Endothelial cell of umbilical vein (primary cell): ENCODE results near the gene METTL24. TPM values are rescaled to one million over a fixed set of nuclear protein-coding genes. Genes with fewer than 3 reads are reported as not detected.

Source experiments
- BruUV-seq: library from RNA; stranded (reverse); fragments of 400-500 nt; replicated peaks from 2 replicates; lab custom pipeline; 2021; lab: Mats Ljungman, UMichigan
- CTCF ChIA-PET: fragments of 300-600, 350-600 bp; sonication (Branson Sonifier 250); formaldehyde crosslinking; loops from one replicate; lab custom pipeline; 2021; ENCODE audit warnings: antibody characterized with exemption, inconsistent platforms; lab: Charles Lee
- POLR2A ChIA-PET: fragments of 300-600, 350-600 bp; sonication (Branson Sonifier 250); formaldehyde crosslinking; loops from one replicate; lab custom pipeline; 2021; ENCODE audit warnings: antibody characterized with exemption, inconsistent platforms; lab: Charles Lee
- DNase-seq: peaks from one replicate; pipeline ENCODE4 v3.0.0-alpha.2; 2011; ENCODE audit warnings: low read depth, low spot score
- FAIRE-seq: peaks from 2 replicates; lab custom pipeline; 2011; peaks lifted over from hg19 to GRCh38; lab: Jason Lieb, UNC
- H2AFZ ChIP-seq: 2 replicates; pipeline ENCODE4 v1.6.0; 2012; ENCODE audit warnings: low read depth, low read length, control low read depth, inconsistent platforms
- H3K27ac ChIP-seq: 2 replicates; pipeline ENCODE4 v1.5.1; 2011; ENCODE audit warnings: low read depth, mild to moderate bottlenecking, control low read depth, low read length, moderate library complexity; ENCODE audit not compliant: insufficient read depth
- H3K27me3 ChIP-seq, 2 experiments: 2 replicates each; pipeline versions ENCODE4 v1.6.0 to v1.6.1; 2011; ENCODE audit warnings: low read length in 2 of 2, mixed read lengths in 1 of 2; ENCODE audit not compliant: control insufficient read depth in 2 of 2, insufficient read depth in 2 of 2
- H3K36me3 ChIP-seq, 2 experiments: 2 replicates in 1 of 2; 3 replicates in 1 of 2; pipeline ENCODE4 v1.5.1; 2011; ENCODE audit warnings: low read length in 2 of 2, mild to moderate bottlenecking in 1 of 2, moderate library complexity in 1 of 2; ENCODE audit not compliant: control insufficient read depth in 2 of 2, insufficient read depth in 2 of 2; ENCODE audit errors: extremely low read depth in 1 of 2
- H3K4me1 ChIP-seq: 3 replicates; pipeline ENCODE4 v1.5.1; 2011; ENCODE audit warnings: mild to moderate bottlenecking, low read length; ENCODE audit not compliant: control insufficient read depth, insufficient read depth; ENCODE audit errors: extremely low read depth
- H3K4me2 ChIP-seq: 2 replicates; pipeline ENCODE4 v1.6.1; 2011; ENCODE audit warnings: low read length, control low read depth, mixed read lengths; ENCODE audit not compliant: insufficient read depth
- H3K4me3 ChIP-seq, 3 experiments: fragments of 200-600 bp in 1 of 3; sonication (generic), shearing (Covaris generic) in 1 of 3; replicated peaks in 1 of 3; 2 replicates each; pipeline ENCODE4 v1.5.1; 2011 to 2016; ENCODE audit warnings: control low read depth in 3 of 3, low read length in 3 of 3, mild to moderate bottlenecking in 2 of 3, inconsistent platforms in 1 of 3, low read depth in 1 of 3, moderate library complexity in 1 of 3; ENCODE audit not compliant: insufficient read depth in 1 of 3
- H3K79me2 ChIP-seq: 2 replicates; pipeline ENCODE4 v1.6.0; 2012; ENCODE audit warnings: low read length, inconsistent platforms; ENCODE audit not compliant: control insufficient read depth, insufficient read depth
- H3K9ac ChIP-seq: replicated peaks from 2 replicates; pipeline ENCODE3; 2011; ENCODE audit warnings: low read length, control low read depth; ENCODE audit not compliant: insufficient read depth; ENCODE audit errors: extremely low read depth
- H3K9me1 ChIP-seq: replicated peaks from 3 replicates; pipeline ENCODE4 v1.6.0; 2011; ENCODE audit warnings: mild to moderate bottlenecking, low read length; ENCODE audit not compliant: control insufficient read depth, insufficient read depth; ENCODE audit errors: extremely low read depth
- H3K9me3 ChIP-seq: replicated peaks from 2 replicates; pipeline ENCODE4 v1.5.1; 2012; ENCODE audit warnings: low read length, inconsistent platforms; ENCODE audit not compliant: control insufficient read depth, insufficient read depth
- H4K20me1 ChIP-seq: replicated peaks from 2 replicates; pipeline ENCODE3; 2011; ENCODE audit warnings: mild to moderate bottlenecking, low read length; ENCODE audit not compliant: control insufficient read depth, insufficient read depth; ENCODE audit errors: extremely low read depth
- EZH2 ChIP-seq: IDR thresholded peaks from 2 replicates; pipeline ENCODE4 v1.6.1; 2012; ENCODE audit warnings: borderline replicate concordance, low read depth, mild to moderate bottlenecking, moderate library complexity, low read length, inconsistent platforms; ENCODE audit not compliant: severe bottlenecking
- FOS ChIP-seq: IDR thresholded peaks from 2 replicates; pipeline ENCODE4 v1.6.1; 2011; ENCODE audit warnings: mild to moderate bottlenecking, low read length, moderate library complexity, borderline replicate concordance; ENCODE audit not compliant: insufficient read depth
- GATA2 ChIP-seq: IDR thresholded peaks from 2 replicates; pipeline ENCODE4 v1.7.0; 2011; ENCODE audit warnings: low read depth, mild to moderate bottlenecking, moderate library complexity, mixed read lengths, low read length; ENCODE audit not compliant: insufficient read length, insufficient read depth
- JUN ChIP-seq: IDR thresholded peaks from 2 replicates; pipeline ENCODE4 v1.6.1; 2011; ENCODE audit warnings: borderline replicate concordance, low read depth; ENCODE audit not compliant: insufficient read length, insufficient read depth
- MYC ChIP-seq: IDR thresholded peaks from one replicate; pipeline ENCODE4 v1.6.1; 2011; ENCODE audit warnings: mild to moderate bottlenecking, low read depth, low read length
- POLR2A ChIP-seq: IDR thresholded peaks from 2 replicates; pipeline ENCODE4 v1.6.1; 2012; ENCODE audit warnings: low read depth, mild to moderate bottlenecking, control low read depth, low read length
- POLR2AphosphoS5 ChIP-seq: IDR thresholded peaks from 2 replicates; pipeline ENCODE4 v1.6.1; 2012; ENCODE audit warnings: low read depth, mild to moderate bottlenecking, control low read depth, low read length, moderate library complexity; ENCODE audit not compliant: insufficient read depth
- dilution Hi-C: fragments of 300-500 bp; cut with MboI; formaldehyde crosslinking; loops from one replicate; pipeline ENCODE4 v1.15.0; 2019; ENCODE audit warnings: low sequenced_read_pairs; ENCODE audit not compliant: extremely low pct_ligation_motif_present
- intact Hi-C: fragments of 100-400 bp; cut with micrococcal nuclease; formaldehyde crosslinking; loops from one replicate; pipeline ENCODE4 v1.10.0; 2022
- polyA plus RNA-seq, 4 experiments: library from polyadenylated mRNA; depleted of rRNA in 3 of 4; stranded (reverse) in 3 of 4; unstranded in 1 of 4; fragments of >200 nt; gene quantifications; 2 replicates each; pipeline versions ENCODE4 v1.2.1 to v1.2.3, GENCODE V29; 2011 to 2012; ENCODE audit warnings: missing spikeins in 1 of 4
- total RNA-seq: library from RNA; stranded (reverse); gene quantifications from 2 replicates; pipeline ENCODE4 v1.2.3, GENCODE V29; 2021
- TF ChIP-seq, protein P1 (sequence below): IDR thresholded peaks from 2 replicates; pipeline ENCODE4 v1.6.1; 2011; ENCODE audit not compliant: insufficient read depth, insufficient read length
- TF ChIP-seq, protein P2 (sequence below), 2 donors: IDR thresholded peaks; 1 replicate in 1 of 2; 2 replicates in 1 of 2; pipeline ENCODE4 v1.5.1; 2011; ENCODE audit warnings: low read length in 2 of 2, mild to moderate bottlenecking in 2 of 2, moderate library complexity in 2 of 2, control low read depth in 1 of 2, inconsistent platforms in 1 of 2, low read depth in 1 of 2; ENCODE audit not compliant: insufficient read depth in 1 of 2; ENCODE audit errors: extremely low read depth in 1 of 2

Gene METTL24
- total and polyA plus RNA-seq, 2 donors (not counting 3 experiments of a cell fraction or from before 2014, with no cell fraction given) = not detected

DNA sequence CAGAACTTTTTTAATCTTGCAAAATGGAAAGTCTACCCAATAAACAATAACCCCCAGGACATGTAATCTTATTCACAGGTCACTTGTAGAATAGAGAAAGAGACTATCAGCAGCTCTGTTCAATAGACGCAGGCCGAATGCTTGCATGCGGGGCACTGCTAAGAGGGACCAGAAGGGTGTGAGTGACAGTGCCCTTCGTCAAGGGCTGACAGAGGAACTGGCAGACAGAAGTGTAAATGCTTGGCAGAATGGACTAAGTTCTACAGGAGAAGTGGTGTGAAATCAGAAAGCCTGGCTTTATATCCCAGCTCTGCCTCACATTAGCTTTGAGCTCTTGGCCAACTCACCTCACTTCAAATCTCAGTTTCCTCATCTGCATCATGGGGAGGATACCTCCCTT is 36.3 kb upstream of the METTL24 start:
- Histone ChIP-seq H3K9me3 (no peaks in the 10 kb centered on the region), H3K9ac (no peak overlapping the region), H2AFZ (no peak overlapping the region), H3K4me1 (peaks cover 19% of the 10 kb centered on the region), H3K4me2 (no peak overlapping the region), H3K79me2 (no peaks in the 10 kb centered on the region), H3K9me1 (no peaks in the 10 kb centered on the region), H3K27ac (no peak overlapping the region), H3K4me3 (no peak overlapping the region), H4K20me1 (no peaks in the 10 kb centered on the region), H3K27me3 (peaks cover 0 to 2% of the 10 kb centered on the region in 2 experiments), H3K36me3 (no peaks in the 10 kb centered on the region)
- POLR2A ChIA-PET = no interaction called here
- BruUV-seq = no TSS peak
- TF ChIP-seq JUN (no peak), GATA2 (no peak), EZH2 (no peak), POLR2A (no peak), MYC (no peak), FOS (no peak), POLR2AphosphoS5 (no peak)
- TF ChIP-seq, protein P1, sequence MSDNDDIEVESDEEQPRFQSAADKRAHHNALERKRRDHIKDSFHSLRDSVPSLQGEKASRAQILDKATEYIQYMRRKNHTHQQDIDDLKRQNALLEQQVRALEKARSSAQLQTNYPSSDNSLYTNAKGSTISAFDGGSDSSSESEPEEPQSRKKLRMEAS = no peak
- TF ChIP-seq, protein P2, sequence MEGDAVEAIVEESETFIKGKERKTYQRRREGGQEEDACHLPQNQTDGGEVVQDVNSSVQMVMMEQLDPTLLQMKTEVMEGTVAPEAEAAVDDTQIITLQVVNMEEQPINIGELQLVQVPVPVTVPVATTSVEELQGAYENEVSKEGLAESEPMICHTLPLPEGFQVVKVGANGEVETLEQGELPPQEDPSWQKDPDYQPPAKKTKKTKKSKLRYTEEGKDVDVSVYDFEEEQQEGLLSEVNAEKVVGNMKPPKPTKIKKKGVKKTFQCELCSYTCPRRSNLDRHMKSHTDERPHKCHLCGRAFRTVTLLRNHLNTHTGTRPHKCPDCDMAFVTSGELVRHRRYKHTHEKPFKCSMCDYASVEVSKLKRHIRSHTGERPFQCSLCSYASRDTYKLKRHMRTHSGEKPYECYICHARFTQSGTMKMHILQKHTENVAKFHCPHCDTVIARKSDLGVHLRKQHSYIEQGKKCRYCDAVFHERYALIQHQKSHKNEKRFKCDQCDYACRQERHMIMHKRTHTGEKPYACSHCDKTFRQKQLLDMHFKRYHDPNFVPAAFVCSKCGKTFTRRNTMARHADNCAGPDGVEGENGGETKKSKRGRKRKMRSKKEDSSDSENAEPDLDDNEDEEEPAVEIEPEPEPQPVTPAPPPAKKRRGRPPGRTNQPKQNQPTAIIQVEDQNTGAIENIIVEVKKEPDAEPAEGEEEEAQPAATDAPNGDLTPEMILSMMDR (IDR thresholded peaks at IDR 0.05; ENCODE audit: extremely low read depth in 1 of 2, insufficient read depth in 1 of 2, low read depth in 1 of 2, low read length in 2 of 2) = no peak
- FAIRE-seq = no peak
- DNase-seq = no peak
- intact Hi-C loops (no loop called here), dilution Hi-C loops (no loop called here)
- CTCF ChIA-PET = interaction anchor here (9.2 kb wide), 1 partner anchor 356 kb away, joined by 192 read pairs; no protein-coding TSS in a partner anchor
